Measurements from ENCODE around the gene RHOB.

Gene RHOB

DNA sequence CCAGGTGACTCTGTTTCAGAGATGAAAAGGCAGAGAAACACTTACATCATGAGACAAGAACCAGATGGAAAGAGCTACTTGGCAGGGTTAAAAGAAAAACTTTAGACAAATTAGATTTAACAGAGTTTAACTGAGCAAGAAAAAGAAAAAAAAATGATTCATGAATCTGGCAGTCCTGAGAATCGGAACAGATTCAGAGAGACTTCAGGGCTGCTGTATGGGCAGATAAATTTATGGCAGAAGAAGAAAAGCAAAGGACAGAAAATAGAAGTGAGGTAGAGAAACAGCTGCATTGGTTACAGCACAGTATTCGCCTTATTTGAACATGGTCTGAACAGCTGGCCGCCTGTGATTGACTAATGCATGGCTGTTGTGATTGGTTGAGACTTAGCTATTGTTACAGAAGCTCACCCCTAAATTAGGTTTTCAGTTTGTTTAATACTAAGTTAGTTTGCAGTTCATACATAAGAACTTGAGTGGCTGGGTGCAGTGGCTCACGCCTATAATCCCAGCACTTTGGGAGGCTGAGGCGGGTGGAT lies 43.0 kb upstream of the RHOB start:
- CTCF ChIA-PET: no interaction called here

DNA sequence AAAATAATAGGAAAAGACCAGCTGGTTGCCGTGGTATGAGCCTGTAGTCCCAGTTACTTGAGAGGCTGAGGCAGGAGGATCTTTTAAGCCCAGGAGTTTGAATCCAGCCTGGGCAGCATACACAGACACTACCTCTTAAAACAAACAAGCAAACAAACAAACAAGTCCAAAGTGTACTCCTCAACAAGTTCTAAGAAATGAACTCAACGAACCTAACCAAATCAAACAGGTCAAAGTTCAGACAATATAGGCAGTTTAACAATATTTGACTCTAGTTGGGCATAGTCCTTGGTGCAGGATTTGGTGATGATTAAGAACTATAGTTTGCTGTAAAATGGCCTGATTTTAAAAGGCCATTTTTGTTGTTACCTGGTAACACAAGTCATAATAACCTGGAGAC lies 41.9 kb upstream of the RHOB start:
- ChIA-PET CTCF (no interaction called here), POLR2A (ENCODE audit: low non-redundant PET) (no interaction called here)
- no peak overlapping the region for H3K27ac ChIP-seq
- TF ChIP-seq, protein P1, sequence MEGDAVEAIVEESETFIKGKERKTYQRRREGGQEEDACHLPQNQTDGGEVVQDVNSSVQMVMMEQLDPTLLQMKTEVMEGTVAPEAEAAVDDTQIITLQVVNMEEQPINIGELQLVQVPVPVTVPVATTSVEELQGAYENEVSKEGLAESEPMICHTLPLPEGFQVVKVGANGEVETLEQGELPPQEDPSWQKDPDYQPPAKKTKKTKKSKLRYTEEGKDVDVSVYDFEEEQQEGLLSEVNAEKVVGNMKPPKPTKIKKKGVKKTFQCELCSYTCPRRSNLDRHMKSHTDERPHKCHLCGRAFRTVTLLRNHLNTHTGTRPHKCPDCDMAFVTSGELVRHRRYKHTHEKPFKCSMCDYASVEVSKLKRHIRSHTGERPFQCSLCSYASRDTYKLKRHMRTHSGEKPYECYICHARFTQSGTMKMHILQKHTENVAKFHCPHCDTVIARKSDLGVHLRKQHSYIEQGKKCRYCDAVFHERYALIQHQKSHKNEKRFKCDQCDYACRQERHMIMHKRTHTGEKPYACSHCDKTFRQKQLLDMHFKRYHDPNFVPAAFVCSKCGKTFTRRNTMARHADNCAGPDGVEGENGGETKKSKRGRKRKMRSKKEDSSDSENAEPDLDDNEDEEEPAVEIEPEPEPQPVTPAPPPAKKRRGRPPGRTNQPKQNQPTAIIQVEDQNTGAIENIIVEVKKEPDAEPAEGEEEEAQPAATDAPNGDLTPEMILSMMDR (conservative IDR thresholded peaks at IDR 0.05; ENCODE audit: low read depth): no peak
- DNase-seq (ENCODE audit: low spot score): no peak

More for the DNA sequence above, 43.0 kb upstream of the RHOB start:
- no peak for DNase-seq (ENCODE audit: low spot score)
- POLR2A ChIA-PET (ENCODE audit: low non-redundant PET): no interaction called here
- TF ChIP-seq, protein P1 (conservative IDR thresholded peaks at IDR 0.05; ENCODE audit: low read depth): no peak
- no peak overlapping the region for H3K27ac ChIP-seq

DNA sequence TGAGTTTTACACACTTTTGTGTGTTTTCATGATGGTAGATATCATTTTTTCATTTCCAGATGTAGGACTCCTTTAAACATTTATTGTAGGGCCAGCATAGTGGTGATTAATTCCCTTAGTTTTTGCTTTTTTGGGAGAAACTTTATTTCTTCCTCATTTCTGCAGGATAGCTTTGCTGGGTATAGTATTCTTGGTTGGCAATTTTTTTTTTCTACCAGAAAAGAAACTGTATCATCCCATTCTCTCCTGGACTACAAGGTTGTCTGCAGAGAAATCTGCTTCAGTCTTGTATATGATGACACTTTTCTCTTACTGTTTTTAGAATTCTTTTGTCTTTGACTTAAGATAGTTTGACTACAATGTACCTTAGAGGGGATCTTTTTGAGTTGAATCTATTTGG lies 37.8 kb upstream of the RHOB start:
- no peak for DNase-seq (ENCODE audit: low spot score)
- TF ChIP-seq, protein P1 (conservative IDR thresholded peaks at IDR 0.05; ENCODE audit: low read depth): no peak
- no peak overlapping the region for H3K27ac ChIP-seq
- ChIA-PET CTCF (no interaction called here), POLR2A (ENCODE audit: low non-redundant PET) (no interaction called here)

DNA sequence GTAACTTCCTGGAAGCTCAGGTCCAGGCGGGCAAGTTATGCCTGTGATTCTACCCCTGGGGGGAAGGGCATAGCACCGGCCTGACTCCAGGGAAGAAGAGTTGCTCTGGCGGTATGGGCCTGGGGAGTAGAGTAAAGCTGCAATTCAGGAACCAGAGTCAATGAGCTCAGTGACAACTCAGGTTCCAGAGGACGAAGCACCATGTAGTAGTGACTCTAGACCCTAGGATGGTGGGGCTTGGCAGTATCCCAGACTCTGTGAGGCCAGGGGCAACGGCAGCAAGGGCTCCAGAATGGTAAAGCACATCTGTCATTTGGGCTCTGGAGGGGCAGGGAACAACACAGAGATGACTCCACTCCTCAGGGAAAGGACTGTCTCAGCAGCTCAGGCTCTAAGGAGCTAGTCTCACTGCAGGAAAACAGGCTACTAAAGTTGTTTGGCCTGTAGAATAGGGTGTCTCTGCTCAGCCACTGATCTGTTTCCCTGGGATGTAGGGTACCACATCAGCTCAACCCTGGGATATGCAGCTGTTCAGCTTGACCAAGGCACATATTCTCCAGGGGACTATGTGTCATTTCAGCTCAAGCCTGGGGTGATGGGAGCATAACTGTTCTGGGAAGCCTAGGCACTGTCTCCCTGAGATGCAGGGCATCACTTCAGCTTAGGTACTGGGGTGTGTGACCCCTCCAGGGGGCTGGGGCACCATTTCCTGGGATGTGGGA lies 36.2 kb upstream of the RHOB start:
- TF ChIP-seq, protein P1 (conservative IDR thresholded peaks at IDR 0.05; ENCODE audit: low read depth): no peak
- CTCF ChIA-PET: interaction anchor here (1.1 to 2.3 kb wide), 12 partner anchors 8 to 241 kb away, joined by 3 to 14 read pairs (median 5); partner anchors contain the start of gene RHOB
- H3K27ac ChIP-seq: no peak overlapping the region
- DNase-seq (ENCODE audit: low spot score): no peak
- POLR2A ChIA-PET (ENCODE audit: low non-redundant PET): no interaction called here

DNA sequence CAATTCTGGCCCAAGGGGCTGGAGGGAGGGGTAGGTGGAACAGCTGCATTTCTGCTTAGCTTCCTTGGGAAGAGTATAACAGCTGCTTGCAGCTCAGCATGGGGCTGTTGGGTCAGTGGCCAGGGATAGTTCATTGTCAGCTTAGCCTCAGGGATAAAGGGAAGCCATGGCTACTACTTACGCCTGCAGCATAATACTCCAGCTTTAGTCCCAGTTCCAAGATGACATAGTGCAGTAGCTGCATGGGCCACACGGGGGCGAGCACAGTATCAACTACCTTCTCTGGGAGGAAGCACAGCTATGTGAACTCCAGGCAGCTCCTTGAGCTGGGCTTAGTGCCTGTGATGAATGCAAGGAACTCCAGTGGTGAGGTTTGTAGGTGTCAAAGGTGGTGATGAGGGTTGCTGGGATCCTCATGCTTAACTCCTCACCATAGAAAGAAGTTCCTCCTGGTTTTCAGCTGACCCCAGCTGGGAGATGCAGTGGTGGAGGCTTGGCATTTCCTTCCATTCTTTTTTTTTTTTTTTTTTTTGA lies 35.4 kb upstream of the RHOB start:
- TF ChIP-seq, protein P1 (conservative IDR thresholded peaks at IDR 0.05; ENCODE audit: low read depth): peak; percentile 79
- DNase-seq (ENCODE audit: low spot score): peak; percentile 68
- no peak overlapping the region for H3K27ac ChIP-seq
- ChIA-PET POLR2A (ENCODE audit: low non-redundant PET) (interaction anchor here (0.6 kb wide), 1 partner anchor 36 kb away, joined by 3 read pairs; no protein-coding TSS in a partner anchor), CTCF (interaction anchor here (0.5 to 2.3 kb wide), 18 partner anchors 9 to 1327 kb away, joined by 3 to 14 read pairs (median 4); partner anchors contain the start of gene RHOB)

DNA sequence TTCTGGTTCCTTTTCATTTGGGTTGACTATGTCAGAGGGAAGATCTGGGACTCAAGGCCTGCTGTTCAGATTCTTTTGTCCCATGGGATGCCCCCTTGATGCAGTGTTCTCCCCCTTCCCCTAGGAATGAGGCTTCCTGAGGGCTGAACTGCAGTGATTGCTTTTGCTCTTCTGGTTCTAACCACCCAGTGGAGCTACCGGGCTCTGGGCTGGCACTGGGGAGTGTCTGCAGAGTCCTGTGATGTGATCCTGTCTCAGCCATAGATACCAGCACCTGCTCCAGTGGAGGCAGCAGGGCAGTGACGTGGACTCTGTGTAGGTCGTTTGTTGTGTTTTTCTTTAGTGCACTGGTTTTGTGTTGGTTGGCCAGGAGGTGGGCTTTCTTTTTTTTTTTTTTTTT lies 32.1 kb upstream of the RHOB start:
- ChIA-PET POLR2A (ENCODE audit: low non-redundant PET) (no interaction called here), CTCF (interaction anchor here (0.7 kb wide), 2 partner anchors 9 to 249 kb away, joined by 3 read pairs; no protein-coding TSS in a partner anchor)
- TF ChIP-seq, protein P1 (conservative IDR thresholded peaks at IDR 0.05; ENCODE audit: low read depth): no peak
- peak overlapping the region; percentile 73 for H3K27ac ChIP-seq
- DNase-seq (ENCODE audit: low spot score): no peak
